PFSK-1 (cell line): Measurements from ENCODE around the gene TCP11L1.

Experiments
- FOXP2 ChIP-seq: optimal IDR thresholded peaks from 2 replicates; pipeline ENCODE3; 2011; ENCODE audit warnings: borderline replicate concordance, control low read depth, inconsistent platforms; ENCODE audit not compliant: insufficient read depth; ENCODE audit errors: extremely low read length, extremely low read depth
- POLR2AphosphoS5 ChIP-seq: IDR thresholded peaks from 2 replicates; pipeline ENCODE4 v1.6.1; 2012; ENCODE audit warnings: low read depth, mild to moderate bottlenecking, control low read depth, low read length, moderate library complexity
- SIN3A ChIP-seq: IDR thresholded peaks from 2 replicates; pipeline ENCODE4 v1.6.1; 2012; ENCODE audit warnings: mild to moderate bottlenecking, low read length, moderate library complexity, borderline replicate concordance; ENCODE audit not compliant: insufficient read depth
- TAF1 ChIP-seq: IDR thresholded peaks from 2 replicates; pipeline ENCODE4 v1.6.1; 2012; ENCODE audit warnings: low read length, control low read depth, borderline replicate concordance; ENCODE audit not compliant: insufficient read depth
- TF ChIP-seq, protein P1 (sequence below), 2 experiments: IDR thresholded peaks; 2 replicates each; pipeline versions ENCODE4 v1.6.1 to v1.8.0; 2011 to 2012; ENCODE audit warnings: low read depth in 2 of 2, low read length in 2 of 2, control low read depth in 1 of 2, inconsistent platforms in 1 of 2, mild to moderate bottlenecking in 1 of 2, moderate library complexity in 1 of 2; ENCODE audit not compliant: insufficient read depth in 1 of 2

TCP11L1 gene

DNA sequence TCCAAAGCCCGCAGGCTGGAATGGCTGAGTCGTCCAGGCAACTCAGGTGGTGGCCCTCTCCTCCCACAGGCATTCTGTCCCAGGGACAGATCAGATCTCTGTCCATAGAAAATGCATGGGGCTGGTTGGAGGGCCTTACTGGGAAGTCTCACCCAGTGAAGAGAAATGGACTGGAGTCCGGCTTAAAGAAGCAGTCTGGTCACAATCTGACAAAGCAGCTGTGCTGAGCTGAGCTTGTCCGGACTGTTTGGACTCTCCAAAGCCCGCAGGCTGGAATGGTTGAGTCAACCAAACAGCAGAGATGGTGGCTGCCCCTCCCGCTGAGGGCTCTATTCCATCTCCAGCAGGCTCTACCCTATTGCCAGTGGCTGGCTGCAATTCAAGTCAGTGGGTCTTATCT lies 38.1 kb upstream of the TCP11L1 start:
- TF ChIP-seq FOXP2 (no peak), SIN3A (no peak), TAF1 (no peak), POLR2AphosphoS5 (no peak)
- TF ChIP-seq, protein P1, sequence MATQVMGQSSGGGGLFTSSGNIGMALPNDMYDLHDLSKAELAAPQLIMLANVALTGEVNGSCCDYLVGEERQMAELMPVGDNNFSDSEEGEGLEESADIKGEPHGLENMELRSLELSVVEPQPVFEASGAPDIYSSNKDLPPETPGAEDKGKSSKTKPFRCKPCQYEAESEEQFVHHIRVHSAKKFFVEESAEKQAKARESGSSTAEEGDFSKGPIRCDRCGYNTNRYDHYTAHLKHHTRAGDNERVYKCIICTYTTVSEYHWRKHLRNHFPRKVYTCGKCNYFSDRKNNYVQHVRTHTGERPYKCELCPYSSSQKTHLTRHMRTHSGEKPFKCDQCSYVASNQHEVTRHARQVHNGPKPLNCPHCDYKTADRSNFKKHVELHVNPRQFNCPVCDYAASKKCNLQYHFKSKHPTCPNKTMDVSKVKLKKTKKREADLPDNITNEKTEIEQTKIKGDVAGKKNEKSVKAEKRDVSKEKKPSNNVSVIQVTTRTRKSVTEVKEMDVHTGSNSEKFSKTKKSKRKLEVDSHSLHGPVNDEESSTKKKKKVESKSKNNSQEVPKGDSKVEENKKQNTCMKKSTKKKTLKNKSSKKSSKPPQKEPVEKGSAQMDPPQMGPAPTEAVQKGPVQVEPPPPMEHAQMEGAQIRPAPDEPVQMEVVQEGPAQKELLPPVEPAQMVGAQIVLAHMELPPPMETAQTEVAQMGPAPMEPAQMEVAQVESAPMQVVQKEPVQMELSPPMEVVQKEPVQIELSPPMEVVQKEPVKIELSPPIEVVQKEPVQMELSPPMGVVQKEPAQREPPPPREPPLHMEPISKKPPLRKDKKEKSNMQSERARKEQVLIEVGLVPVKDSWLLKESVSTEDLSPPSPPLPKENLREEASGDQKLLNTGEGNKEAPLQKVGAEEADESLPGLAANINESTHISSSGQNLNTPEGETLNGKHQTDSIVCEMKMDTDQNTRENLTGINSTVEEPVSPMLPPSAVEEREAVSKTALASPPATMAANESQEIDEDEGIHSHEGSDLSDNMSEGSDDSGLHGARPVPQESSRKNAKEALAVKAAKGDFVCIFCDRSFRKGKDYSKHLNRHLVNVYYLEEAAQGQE (IDR thresholded peaks at IDR 0.05; ENCODE audit: insufficient read depth in 1 of 2, low read depth in 2 of 2, low read length in 2 of 2), result no peak

DNA sequence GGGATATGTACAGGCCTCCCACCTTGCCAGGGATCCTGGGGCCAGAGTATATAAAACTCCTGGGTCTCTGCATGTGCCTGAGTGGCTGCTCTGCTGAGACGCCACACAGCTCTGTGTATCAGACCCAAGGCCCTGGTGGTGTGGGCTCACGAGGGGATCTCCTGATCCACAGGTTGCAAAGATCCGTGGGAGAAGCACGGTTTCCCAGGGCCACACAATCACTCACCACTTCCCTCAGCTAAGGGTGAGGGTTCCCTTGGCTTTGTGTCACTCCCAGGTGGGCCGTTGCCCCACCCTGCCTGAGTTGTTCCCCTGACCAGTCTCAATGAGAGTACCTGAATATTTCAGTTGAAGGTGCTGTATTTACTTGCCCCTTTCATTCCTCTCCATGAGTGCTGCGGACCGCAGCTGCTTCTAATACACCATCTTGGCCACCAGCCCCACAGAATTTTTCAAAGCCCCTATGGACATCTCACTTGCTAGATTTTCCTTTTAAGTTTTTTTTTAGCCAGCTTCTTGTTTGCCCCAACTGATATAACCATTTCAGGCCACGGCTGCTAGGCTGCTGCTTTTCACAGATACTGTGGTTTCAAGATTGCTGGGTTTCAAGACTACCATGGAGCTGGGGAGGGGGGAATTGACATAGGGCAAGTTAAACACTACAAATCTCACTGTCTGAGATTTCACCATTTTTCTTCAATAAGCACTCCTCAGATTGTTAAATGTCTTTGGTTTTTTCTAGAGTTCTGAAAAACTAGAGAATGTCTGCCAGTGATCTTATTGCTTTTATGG lies 37.4 kb upstream of the TCP11L1 start:
- TF ChIP-seq POLR2AphosphoS5, result no peak
- TF ChIP-seq FOXP2, result no peak
- TF ChIP-seq SIN3A, result no peak
- TF ChIP-seq, protein P1 (IDR thresholded peaks at IDR 0.05; ENCODE audit: insufficient read depth in 1 of 2, low read depth in 2 of 2, low read length in 2 of 2), result no peak
- no peak for TF ChIP-seq TAF1

DNA sequence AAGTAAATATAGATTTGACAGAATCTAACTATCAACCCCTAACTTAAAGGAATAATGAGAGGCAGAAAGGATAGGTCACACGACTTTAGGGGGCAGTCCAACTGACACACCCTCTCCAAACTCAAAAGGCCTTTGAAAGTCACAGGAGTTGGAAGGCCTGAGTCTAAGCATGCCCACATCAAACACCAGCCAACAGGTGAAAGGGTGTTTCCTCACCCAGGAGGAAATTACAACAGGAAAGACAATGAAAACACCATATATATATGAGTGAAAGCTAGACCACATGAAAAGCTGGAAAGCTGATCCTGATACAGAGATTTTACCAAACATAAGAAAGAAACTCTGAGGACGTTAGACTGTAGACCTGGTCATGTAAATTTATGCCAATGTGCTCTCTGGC lies 34.2 kb upstream of the TCP11L1 start:
- TF ChIP-seq POLR2AphosphoS5 (no peak), SIN3A (no peak), TAF1 (no peak), FOXP2 (no peak)
- TF ChIP-seq, protein P1 (IDR thresholded peaks at IDR 0.05; ENCODE audit: insufficient read depth in 1 of 2, low read depth in 2 of 2, low read length in 2 of 2), result no peak

DNA sequence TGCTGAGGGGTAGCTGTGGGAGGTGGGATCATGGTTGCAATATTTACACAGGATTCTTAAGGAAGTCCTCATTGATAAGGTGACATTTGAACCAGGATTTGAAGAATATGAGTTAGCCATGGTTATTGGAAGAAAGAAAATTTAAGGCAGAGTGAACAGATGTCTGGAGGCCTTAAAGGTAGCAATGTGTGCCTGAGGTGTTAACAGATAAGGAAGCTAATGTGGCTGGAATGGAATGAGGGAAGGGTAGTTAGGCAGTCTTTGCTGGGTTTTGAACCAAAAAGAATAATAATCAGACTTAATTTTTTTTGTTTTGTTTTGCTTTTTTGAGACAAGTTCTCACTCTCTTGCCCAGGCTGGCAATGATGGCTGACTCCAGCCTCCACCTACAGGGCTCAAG lies 33.4 kb upstream of the TCP11L1 start:
- TF ChIP-seq, protein P1 (IDR thresholded peaks at IDR 0.05; ENCODE audit: insufficient read depth in 1 of 2, low read depth in 2 of 2, low read length in 2 of 2), result no peak
- no peak for TF ChIP-seq TAF1
- no peak for TF ChIP-seq FOXP2
- no peak for TF ChIP-seq POLR2AphosphoS5
- TF ChIP-seq SIN3A, result no peak
